Measurements from ENCODE around the gene AMBRA1. TPM values are rescaled to one million over a fixed set of nuclear protein-coding genes. Genes with fewer than 3 reads are reported as not detected.

Gene AMBRA1
- total and polyA plus RNA-seq, 2 of the 8 experiments (the other 6 are each of a cell fraction or from before 2014, with no cell fraction given), result 14.2 to 37.4 TPM

GRCh38 chr11:46492532-46492931 is 101.3 kb downstream of the AMBRA1 start:
- Histone ChIP-seq H2BK20ac (ENCODE audit: low read length) (no peak overlapping the region), H4K20me1 (replicated peaks in 1 of 2; ENCODE audit: control insufficient read depth in 1 of 2, insufficient read depth in 2 of 2, low read length in 2 of 2) (no peaks in the 10 kb centered on the region), H3K36me3 (ENCODE audit: control insufficient read depth in 2 of 4, insufficient read depth in 4 of 4, low read length in 3 of 4) (peaks cover 0 to 9% (median 0%) of the 10 kb centered on the region in 4 experiments; a peak in 5 of 8 replicates), H2BK120ac (replicated peaks; ENCODE audit: low read depth, low read length) (no peak overlapping the region), H3K23ac (ENCODE audit: insufficient read length) (no peak overlapping the region), H3K27me3 (replicated peaks in 1 of 4; ENCODE audit: control insufficient read depth in 3 of 4, extremely low read depth in 1 of 4, insufficient read depth in 3 of 4, low read length in 3 of 4) (no peaks in the 10 kb centered on the region), H3K27ac (ENCODE audit: low read depth, low read length) (no peak overlapping the region), H2AFZ (ENCODE audit: low read length) (no peak overlapping the region), H3K4me2 (ENCODE audit: insufficient read depth in 1 of 2, low read depth in 2 of 2, low read length in 2 of 2) (no peak overlapping the region), H3K23me2 (ENCODE audit: low read depth, low read length) (no peaks in the 10 kb centered on the region), H4K5ac (ENCODE audit: insufficient read length, low read depth, low read length) (no peak overlapping the region), H3K14ac (ENCODE audit: insufficient read length) (no peak overlapping the region), H3K4me1 (replicated peaks in 1 of 4; ENCODE audit: control insufficient read depth in 3 of 4, insufficient read depth in 4 of 4, low read length in 3 of 4) (no peaks in the 10 kb centered on the region), H3K4ac (replicated peaks; ENCODE audit: insufficient read length, low read depth, low read length) (no peak overlapping the region), H3K18ac (ENCODE audit: extremely low read depth, low read length) (no peak overlapping the region), H2AK5ac (ENCODE audit: low read depth, low read length) (no peak overlapping the region), H3K9me3 (ENCODE audit: insufficient read depth in 2 of 2, low read depth in 1 of 2, low read length in 1 of 2) (no peaks in the 10 kb centered on the region), H3K79me2 (ENCODE audit: control insufficient read depth in 1 of 2, insufficient read depth in 2 of 2, low read length in 2 of 2) (no peaks in the 10 kb centered on the region), H3K79me1 (ENCODE audit: low read depth, low read length) (no peaks in the 10 kb centered on the region), H4K8ac (ENCODE audit: extremely low read depth, insufficient read depth, low read length) (no peak overlapping the region), H2BK15ac (ENCODE audit: low read length) (no peak overlapping the region), H2BK5ac (ENCODE audit: low read depth, low read length) (no peak overlapping the region), H4K91ac (replicated peaks; ENCODE audit: insufficient read length, low read length) (no peak overlapping the region), H3K9ac (replicated peaks in 1 of 4; ENCODE audit: extremely low read depth in 1 of 4, low read depth in 3 of 4, low read length in 3 of 4) (no peak overlapping the region), H3K4me3 (ENCODE audit: extremely low read depth in 1 of 4, insufficient read depth in 2 of 4, low read depth in 3 of 4, low read length in 4 of 4) (no peak overlapping the region), H3K56ac (replicated peaks; ENCODE audit: insufficient read length, low read depth, low read length) (no peak overlapping the region), H2BK12ac (ENCODE audit: low read depth, low read length) (no peak overlapping the region)
- ChIA-PET CTCF (ENCODE audit: partially characterized antibody) (interaction anchor here (0.9 to 6.2 kb wide), 13 partner anchors 11 to 105 kb away, joined by 3 to 118 read pairs (median 6); partner anchors contain the start of gene CHRM4), POLR2A (ENCODE audit: partially characterized antibody) (no interaction called here)
- DNase-seq (ENCODE audit: low read depth in 1 of 2, low spot score in 2 of 2) (no peak), FAIRE-seq (no peak)
- 90% methylated on average over 11 of the region's 11 CpGs; no CpG with 5 or more reads in 1 of the 2 experiments for WGBS, 2 experiments (ENCODE audit: extremely low coverage in 1 of 2, insufficient coverage in 1 of 2, insufficient read length in 1 of 2, insufficient replicate concordance in 2 of 2, low coverage in 1 of 2, low lambda C conversion rate in 2 of 2, missing lambda C conversion rate in 1 of 2)
- TF ChIP-seq SRF (IDR thresholded peaks at IDR 0.05; ENCODE audit: low read depth, low read length) (no peak), RFX5 (IDR thresholded peaks at IDR 0.05; ENCODE audit: borderline replicate concordance, low read depth, low read length) (no peak), SIX5 (IDR thresholded peaks at IDR 0.05; ENCODE audit: low read depth, low read length) (no peak), POLR2A (IDR thresholded peaks at IDR 0.05; ENCODE audit: control extremely low read depth in 1 of 2, low read depth in 2 of 2, low read length in 2 of 2) (no peak), YY1 (IDR thresholded peaks at IDR 0.05; ENCODE audit: low read depth, low read length) (no peak), CBX5 (IDR thresholded peaks at IDR 0.05; ENCODE audit: low read depth, low read length) (no peak), ZNF274 (IDR thresholded peaks at IDR 0.05; ENCODE audit: borderline replicate concordance, extremely low read depth, low read length) (no peak), KDM4A (IDR thresholded peaks at IDR 0.05; ENCODE audit: low read depth, low read length, severe bottlenecking) (no peak), EP300 (IDR thresholded peaks at IDR 0.05; ENCODE audit: borderline replicate concordance in 1 of 2, low read depth in 2 of 2, low read length in 2 of 2) (no peak), NRF1 (IDR thresholded peaks at IDR 0.05; ENCODE audit: low read depth, low read length) (no peak), ASH2L (IDR thresholded peaks at IDR 0.05; ENCODE audit: low read length) (no peak), HDAC6 (IDR thresholded peaks at IDR 0.05; ENCODE audit: low read depth, low read length) (no peak), E2F6 (IDR thresholded peaks at IDR 0.05) (no peak), MAX (IDR thresholded peaks at IDR 0.05) (no peak), CHD1 (IDR thresholded peaks at IDR 0.05; ENCODE audit: low read depth, low read length) (no peak)

All from H1 (cell line).